K562 (cell line): Measurements from ENCODE around the gene EPB41L2. TPM values are rescaled to one million over a fixed set of nuclear protein-coding genes. Genes with fewer than 3 reads are reported as not detected.

Experiments
- ATAC-seq: fragments of 200-7000 bp; cut with Tn5 transposase; 3 replicates; pipeline ENCODE4 v1.9.1; 2020; ENCODE audit warnings: moderate library complexity
- BruUV-seq: library from RNA; stranded (reverse); fragments of 400-500 nt; replicated peaks from 2 replicates; lab custom pipeline; 2021; lab: Mats Ljungman, UMichigan
- CTCF ChIA-PET: fragments of 300-600 bp; formaldehyde crosslinking; extraction: SDS; loops from one replicate; lab custom pipeline; 2021; ENCODE audit warnings: low intra/inter-chr PET ratio; lab: Yijun Ruan, JAX
- POLR2A ChIA-PET: fragments of 300-600, 350-650 bp; sonication (Branson Sonifier 250); formaldehyde crosslinking; extraction: SDS; loops from one replicate; lab custom pipeline; 2021; ENCODE audit warnings: antibody characterized with exemption, inconsistent platforms; lab: Yijun Ruan, JAX
- DNase-seq, 4 experiments: peaks; one replicate each; pipeline versions ENCODE4 v3.0.0 to v3.0.0-alpha.2; 2011 to 2018; ENCODE audit warnings: low spot score in 3 of 4, mixed read lengths in 3 of 4; ENCODE audit errors: extremely low read depth in 1 of 4
- FAIRE-seq: peaks from 2 replicates; lab custom pipeline; 2011; peaks lifted over from hg19 to GRCh38; lab: Jason Lieb, UNC
- H2AFZ ChIP-seq: 2 replicates; pipeline ENCODE4 v1.6.0; 2011; ENCODE audit warnings: low read depth, low read length, control low read depth, inconsistent platforms
- H3K27ac ChIP-seq: fragments of 200-600 bp; 3 replicates; pipeline ENCODE4 v1.8.0; 2011; ENCODE audit warnings: low read depth, mild to moderate bottlenecking, control low read depth, inconsistent platforms, low read length, moderate library complexity, mixed read lengths; ENCODE audit errors: extremely low read depth
- H3K27me3 ChIP-seq, 2 experiments: fragments of 300-600 bp in 1 of 2; 2 replicates in 1 of 2; 3 replicates in 1 of 2; pipeline versions ENCODE4 v1.6.0 to v1.8.0; 2011; ENCODE audit warnings: inconsistent platforms in 2 of 2, low read length in 2 of 2, mild to moderate bottlenecking in 1 of 2, mixed read lengths in 1 of 2, moderate library complexity in 1 of 2; ENCODE audit not compliant: control insufficient read depth in 2 of 2, insufficient read depth in 2 of 2
- H3K36me3 ChIP-seq: fragments of 300-600 bp; 3 replicates; pipeline ENCODE4 v1.8.0; 2011; ENCODE audit warnings: mild to moderate bottlenecking, low read length, inconsistent platforms; ENCODE audit not compliant: control insufficient read depth, insufficient read depth
- H3K4me1 ChIP-seq, 2 experiments: fragments of 200-600 bp in 1 of 2; replicated peaks in 1 of 2; 2 replicates in 1 of 2; 3 replicates in 1 of 2; pipeline versions ENCODE4 v1.5.1 to v1.8.0; 2011; ENCODE audit warnings: inconsistent platforms in 2 of 2, low read length in 2 of 2, mild to moderate bottlenecking in 1 of 2, mixed read lengths in 1 of 2, moderate library complexity in 1 of 2; ENCODE audit not compliant: control insufficient read depth in 2 of 2, insufficient read depth in 2 of 2
- H3K4me2 ChIP-seq: 2 replicates; pipeline ENCODE4 v1.6.1; 2011; ENCODE audit warnings: low read length, control low read depth, inconsistent platforms, mixed read lengths; ENCODE audit not compliant: insufficient read depth
- H3K4me3 ChIP-seq: fragments of 200-600 bp; sonication (generic), shearing (Covaris generic); 2 replicates; pipeline ENCODE4 v1.5.1; 2016; ENCODE audit warnings: control low read depth, inconsistent platforms
- H3K79me2 ChIP-seq: fragments of 200-600 bp; 3 replicates; pipeline ENCODE4 v1.8.0; 2011; ENCODE audit warnings: low read length, inconsistent platforms; ENCODE audit not compliant: control insufficient read depth, insufficient read depth
- H3K9ac ChIP-seq, 2 experiments: 2 replicates each; pipeline versions ENCODE4 v1.6.0 to v1.6.1; 2011; ENCODE audit warnings: low read depth in 2 of 2, low read length in 2 of 2, control low read depth in 1 of 2, inconsistent platforms in 1 of 2, mild to moderate bottlenecking in 1 of 2, mixed read lengths in 1 of 2; ENCODE audit not compliant: insufficient read depth in 1 of 2
- H3K9me1 ChIP-seq: one replicate; pipeline ENCODE4 v1.6.0; 2011; ENCODE audit warnings: inconsistent platforms, mild to moderate bottlenecking, low read length, moderate library complexity; ENCODE audit not compliant: control insufficient read depth, insufficient read depth
- H3K9me3 ChIP-seq: replicated peaks from 2 replicates; pipeline ENCODE4 v1.5.1; 2011; ENCODE audit warnings: low read depth, low read length, inconsistent platforms; ENCODE audit not compliant: control insufficient read depth, insufficient read depth
- H4K20me1 ChIP-seq: replicated peaks from 2 replicates; pipeline ENCODE4 v1.6.1; 2011; ENCODE audit warnings: low read length, inconsistent platforms, mixed read lengths; ENCODE audit not compliant: control insufficient read depth, insufficient read depth
- C11orf30 ChIP-seq: fragments of 450-650 bp; IDR thresholded peaks from 2 replicates; pipeline ENCODE4 v1.6.1; 2016; ENCODE audit warnings: low read depth, mild to moderate bottlenecking
- NFE2 ChIP-seq: IDR thresholded peaks from 2 replicates; pipeline ENCODE4 v1.6.1; 2014; ENCODE audit warnings: antibody characterized with exemption, low read depth
- RBM39 ChIP-seq: fragments of 200-400 bp; formaldehyde crosslinking; optimal IDR thresholded peaks from 2 replicates; pipeline ENCODE3; 2018; ENCODE audit warnings: low read depth, low read length
- RUNX1 ChIP-seq: sonication (generic); IDR thresholded peaks from 2 replicates; pipeline ENCODE4 v1.6.1; 2016; ENCODE audit warnings: antibody characterized with exemption, low read depth
- ZNF121 ChIP-seq: sonication (generic); formaldehyde crosslinking; conservative IDR thresholded peaks from 2 replicates; pipeline ENCODE4 v1.8.0; 2022; ENCODE audit warnings: missing genetic modification reagents
- ZNF165 ChIP-seq: fragments of 250-450 bp; sonication (Bioruptor Pico); IDR thresholded peaks from 2 replicates; pipeline ENCODE4 v1.4.0; 2020; ENCODE audit warnings: borderline replicate concordance
- WGBS: fragments of 100-300 bp; shearing (Covaris generic); methylation state at CpG from one replicate; pipeline ENCODE4 v1.1.6; 2016; ENCODE audit warnings: low coverage, mixed read lengths; ENCODE audit not compliant: insufficient coverage; ENCODE audit errors: missing lambda C conversion rate; 5-methylcytosine and 5-hydroxymethylcytosine counted together
- in situ Hi-C: fragments of 300-500 bp; cut with MboI; formaldehyde crosslinking; loops from 4 replicates; pipeline ENCODE4 v1.15.0; 2018; ENCODE audit warnings: inconsistent platforms, mixed read lengths
- intact Hi-C: fragments of 100-400 bp; cut with micrococcal nuclease; formaldehyde crosslinking; loops from 2 replicates; pipeline ENCODE4 v1.14.2; 2022
- polyA plus RNA-seq, 8 experiments: library from polyadenylated mRNA; depleted of rRNA in 4 of 8; stranded (reverse) in 5 of 8; unstranded in 3 of 8; fragments of >200 nt; fragmentation: Nextera tagmentation in 2 of 8; fragmentation: Illumina TruSeq in 1 of 8; extraction: Ambion mirVana in 2 of 8; extraction: Trizol in 1 of 8; gene quantifications; 2 replicates each; pipeline versions ENCODE4 v1.2.1 to v1.2.3, GENCODE V29; 2011 to 2014; ENCODE audit warnings: inconsistent platforms in 1 of 8, missing spikeins in 1 of 8
- total RNA-seq, 7 experiments: library from RNA; depleted of rRNA in 6 of 7; stranded (reverse); fragments of >200 nt in 6 of 7; fragmentation: Illumina TruSeq in 2 of 7; extraction: Trizol in 2 of 7; gene quantifications; 2 replicates each; pipeline versions ENCODE4 v1.2.1 to v1.2.3, GENCODE V29; 2011 to 2021; ENCODE audit warnings: low replicate concordance in 1 of 7

The EPB41L2 gene
- total and polyA plus RNA-seq, 9 of the 15 experiments (the other 6 are each of a cell fraction or from before 2014, with no cell fraction given) = 5.1 to 53.6 (median 25.0) TPM

DNA sequence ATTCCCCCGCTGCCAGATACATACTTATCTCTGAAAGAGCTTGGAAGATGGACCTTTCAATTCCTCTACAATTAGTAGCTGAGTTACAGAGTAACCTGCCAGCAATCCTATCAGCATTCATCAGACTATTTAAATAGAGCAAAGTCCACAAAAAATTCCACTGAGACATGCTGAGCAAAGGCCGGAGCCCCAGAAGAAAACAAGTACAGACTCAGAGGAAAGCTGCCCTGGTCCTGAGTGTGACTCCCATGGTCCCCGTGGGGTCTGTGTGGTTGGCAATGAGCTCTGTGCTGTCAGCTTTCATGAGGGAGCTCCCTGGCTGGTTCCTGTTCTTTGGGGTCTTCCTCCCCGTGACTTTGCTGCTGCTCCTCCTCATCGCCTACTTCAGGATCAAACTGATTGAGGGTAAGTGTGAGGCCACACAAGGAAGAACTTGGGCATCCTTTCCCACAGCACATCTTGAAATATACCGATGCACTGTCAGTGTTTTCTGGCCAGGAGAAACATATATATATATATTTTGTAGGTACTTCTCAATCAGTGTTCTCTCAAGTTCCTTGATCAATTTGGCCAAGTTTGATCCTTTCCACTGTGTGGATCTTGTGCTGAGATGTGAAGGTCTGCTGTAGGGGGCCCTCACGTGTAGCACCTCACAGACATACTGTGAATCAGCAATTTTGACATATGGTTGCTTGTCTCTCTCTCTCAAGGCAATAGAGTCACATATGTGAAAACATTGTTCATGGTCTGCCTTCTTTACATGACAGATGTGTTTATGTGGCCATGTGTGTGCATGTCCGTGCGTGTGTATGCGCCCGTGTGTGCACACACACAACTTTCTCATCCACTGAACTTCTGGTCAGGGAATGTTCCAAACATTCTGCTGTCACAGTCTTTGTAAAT, 235.5 kb downstream of the EPB41L2 start, which contains the start of gene SMLR1:
TSS of gene SMLR1 (plus strand) at position 160 of the 903 bp plus-strand sequence. CDS start at position 168, 8 bp downstream.
- no peak for DNase-seq
- H3K9me3 ChIP-seq = no peaks in the 10 kb centered on the region
- no peaks in the 10 kb centered on the region for H3K79me2 ChIP-seq
- H3K27ac ChIP-seq = no peak within 1 kb of the TSS
- ATAC-seq = no peak; the same call in 2 of the 3 replicates
- H3K36me3 ChIP-seq = no peaks in the 10 kb centered on the region
- no TSS peak for BruUV-seq
- H3K4me1 ChIP-seq = no peaks in the 10 kb centered on the region
- no peak within 1 kb of the TSS for H3K4me2 ChIP-seq
- TF ChIP-seq ZNF121 (CRISPR knock-in tag) (no peak), RUNX1 (no peak), NFE2 (peak; percentile 52; the same call in 1 of the 2 replicates), RBM39 (no peak), ZNF165 (CRISPR knock-in tag) (no peak), C11orf30 (peak; percentile 34)
- in situ Hi-C loops (no loop called here), intact Hi-C loops (no loop called here)
- no peaks in the 10 kb centered on the region for H4K20me1 ChIP-seq
- H3K27me3 ChIP-seq = no peaks in the 10 kb centered on the region
- H2AFZ ChIP-seq = no peak within 1 kb of the TSS
- no peak within 1 kb of the TSS for H3K9ac ChIP-seq
- no peaks in the 10 kb centered on the region for H3K9me1 ChIP-seq
- POLR2A ChIA-PET = no interaction called here
- 7% methylated on average over 11 of the region's 11 CpGs for WGBS
- FAIRE-seq = no peak
- CTCF ChIA-PET = no interaction called here
- H3K4me3 ChIP-seq = no peak within 1 kb of the TSS
